Measurements from ENCODE around the gene COQ10A.
A peak's percentile ranks its signal among the peaks of the same experiment; 100 is the strongest.
"Not testable (repeated sequence)": the region's sequence is repeated elsewhere in the genome, so short reads cannot be mapped to it uniquely, and the experiment has no call there.

The COQ10A gene

DNA sequence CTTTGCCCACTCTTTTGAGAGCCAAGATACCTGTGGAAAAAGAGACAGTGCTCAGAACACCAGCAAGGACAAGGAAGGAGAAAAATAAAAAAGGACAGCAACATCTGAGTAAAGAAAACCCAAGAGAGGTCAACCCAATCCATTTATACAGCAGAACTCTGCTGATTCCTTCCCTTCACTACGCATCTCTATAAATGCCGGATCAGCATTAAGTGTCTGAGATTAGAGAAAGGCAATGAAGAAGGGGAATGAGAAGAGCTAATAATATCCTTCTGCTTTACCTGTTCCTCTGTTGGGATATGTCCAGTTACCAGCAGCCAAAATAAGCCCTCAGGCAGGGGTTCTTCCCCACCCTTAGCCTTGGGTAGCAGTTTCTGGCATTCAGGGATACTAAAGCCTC is 15.8 kb downstream of the COQ10A start:
- Mint-ChIP-seq H3K9me3 (no peaks in the 10 kb centered on the region), H3K4me3 (no peak overlapping the region), H3K36me3 (peaks cover 100% of the 10 kb centered on the region), H3K4me1 (no peaks in the 10 kb centered on the region), H3K27ac (peak overlapping the region; percentile 79)
- DNase-seq (ENCODE audit: low spot score in 2 of 2) = no peak
- ATAC-seq = no peak

DNA sequence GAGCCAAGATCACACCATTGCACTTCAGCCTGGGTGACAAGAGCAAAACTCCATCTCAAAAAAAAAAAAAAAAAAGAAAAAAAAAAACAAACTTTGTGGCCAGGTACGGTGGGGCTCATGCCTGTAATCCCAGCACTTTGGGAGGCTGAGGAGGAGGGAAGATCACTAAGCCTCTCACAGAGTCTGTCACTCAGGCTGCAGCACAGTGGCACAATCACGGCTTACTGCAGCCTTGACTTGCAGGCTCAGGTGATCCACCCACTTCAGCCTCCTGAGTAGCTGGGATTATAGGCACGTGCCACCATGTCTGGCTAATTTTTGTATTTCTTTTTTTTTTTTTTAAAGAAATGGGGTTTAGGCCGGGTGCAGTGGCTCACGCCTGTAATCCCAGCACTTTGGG is 17.5 kb downstream of the COQ10A start:
- H3K4me3 Mint-ChIP-seq; H3K9me3 Mint-ChIP-seq; H3K27ac Mint-ChIP-seq; DNase-seq (ENCODE audit: low spot score in 2 of 2); H3K4me1 Mint-ChIP-seq; ATAC-seq: not testable (repeated sequence)
- H3K36me3 Mint-ChIP-seq = peaks cover 99% of the 10 kb centered on the region

DNA sequence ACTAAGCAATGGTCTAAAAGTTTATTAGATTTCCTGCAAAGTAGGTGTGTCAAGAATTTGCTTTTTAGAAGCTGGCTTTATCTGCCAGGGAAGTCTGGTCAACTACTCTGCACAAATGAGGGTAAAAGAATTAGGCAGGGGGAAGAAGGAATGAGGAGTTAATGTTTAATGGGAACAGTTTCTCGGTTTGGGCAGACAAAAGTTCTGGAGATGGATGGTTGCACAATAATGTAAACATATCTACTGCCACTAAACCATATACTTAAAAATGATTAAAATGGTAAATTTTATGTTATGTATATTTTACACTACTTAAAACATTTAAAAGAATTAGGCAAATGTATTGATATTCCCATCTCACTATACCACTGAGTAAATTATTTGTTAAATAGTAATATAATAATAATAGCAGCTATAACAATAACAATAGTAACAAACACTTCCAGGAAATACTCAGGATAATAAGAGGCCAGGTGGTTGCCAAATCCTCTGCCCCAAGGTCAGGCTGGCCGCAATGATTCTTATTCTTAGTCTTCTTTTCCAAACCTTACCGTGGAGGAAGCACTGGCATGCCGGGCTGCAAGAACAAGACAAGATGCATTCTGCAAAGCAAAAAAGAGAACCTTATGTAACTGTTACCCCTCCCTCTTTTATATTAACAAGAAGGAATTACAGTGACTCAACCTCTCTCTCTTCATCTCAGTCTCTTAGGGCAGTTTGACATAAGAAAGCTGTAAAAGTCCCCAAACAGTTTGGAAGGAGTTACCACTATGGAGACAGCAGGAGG is 19.5 kb downstream of the COQ10A start:
- peaks cover 99% of the 10 kb centered on the region for H3K36me3 Mint-ChIP-seq
- H3K4me1 Mint-ChIP-seq = peaks cover 3% of the 10 kb centered on the region
- peak overlapping the region; percentile 67 for H3K27ac Mint-ChIP-seq
- H3K4me3 Mint-ChIP-seq = no peak overlapping the region
- ATAC-seq (no peak), DNase-seq (ENCODE audit: low spot score in 2 of 2) (no peak)
- no peaks in the 10 kb centered on the region for H3K9me3 Mint-ChIP-seq

DNA sequence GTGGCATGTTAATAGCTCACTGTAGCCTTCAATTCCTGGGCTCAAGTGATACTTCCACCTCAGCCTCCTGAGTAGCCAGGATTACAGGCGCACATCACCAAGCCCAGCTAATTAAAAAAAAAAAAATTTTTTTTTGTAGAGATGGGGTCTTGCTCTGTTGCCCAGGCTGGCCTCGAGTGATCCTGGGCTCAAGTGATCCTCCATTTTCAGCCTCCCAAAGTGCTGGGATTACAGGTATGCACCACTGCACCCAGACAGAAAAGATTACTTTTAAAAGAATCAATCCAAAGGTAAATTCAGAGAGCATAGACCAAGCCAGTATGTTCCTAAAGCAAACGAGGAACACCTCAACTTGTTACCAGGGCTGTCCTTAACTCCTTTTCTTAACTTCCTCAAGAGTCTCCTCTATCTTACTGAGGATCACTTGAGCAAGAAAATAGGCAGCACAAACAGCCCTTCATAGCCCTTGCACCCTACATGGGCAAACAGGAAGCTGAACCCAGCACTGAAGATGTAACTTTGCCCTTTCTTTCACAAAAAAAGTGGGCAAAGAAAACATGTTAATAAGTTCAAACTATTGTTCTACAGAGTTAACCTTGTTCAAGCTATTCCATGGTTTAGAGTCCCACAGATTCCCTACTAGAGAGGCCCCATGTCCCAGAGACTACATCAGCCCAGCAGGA is 22.1 kb downstream of the COQ10A start:
- Mint-ChIP-seq H3K36me3 (peaks cover 99% of the 10 kb centered on the region), H3K9me3 (no peaks in the 10 kb centered on the region), H3K27ac (no peak overlapping the region), H3K4me3 (no peak overlapping the region), H3K4me1 (peaks cover 9% of the 10 kb centered on the region)
- no peak for ATAC-seq
- no peak for DNase-seq (ENCODE audit: low spot score in 2 of 2)

DNA sequence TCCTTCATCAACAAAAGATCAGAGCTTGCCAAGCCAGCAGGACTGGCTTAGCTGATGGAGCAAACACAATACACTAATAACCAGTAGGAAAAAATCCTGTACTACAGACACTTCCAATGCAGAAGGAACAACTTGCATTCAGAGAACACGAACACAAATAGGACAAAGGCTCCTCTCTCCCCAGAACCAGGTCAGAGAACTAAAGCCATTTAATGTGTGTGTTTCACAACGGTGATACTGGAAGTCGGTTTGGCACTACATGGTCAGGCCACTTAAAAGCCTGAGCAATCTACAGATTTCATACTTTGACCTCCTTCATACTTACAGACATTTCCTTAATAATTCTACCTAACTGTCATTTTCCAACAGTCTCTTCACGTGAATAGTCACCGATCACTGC is 27.1 kb downstream of the COQ10A start:
- no peak overlapping the region for H3K4me3 Mint-ChIP-seq
- no peak overlapping the region for H3K27ac Mint-ChIP-seq
- DNase-seq (ENCODE audit: low spot score in 2 of 2) (no peak), ATAC-seq (no peak)
- no peaks in the 10 kb centered on the region for H3K9me3 Mint-ChIP-seq
- peaks cover 34% of the 10 kb centered on the region for H3K4me1 Mint-ChIP-seq
- H3K36me3 Mint-ChIP-seq = peaks cover 99% of the 10 kb centered on the region

DNA sequence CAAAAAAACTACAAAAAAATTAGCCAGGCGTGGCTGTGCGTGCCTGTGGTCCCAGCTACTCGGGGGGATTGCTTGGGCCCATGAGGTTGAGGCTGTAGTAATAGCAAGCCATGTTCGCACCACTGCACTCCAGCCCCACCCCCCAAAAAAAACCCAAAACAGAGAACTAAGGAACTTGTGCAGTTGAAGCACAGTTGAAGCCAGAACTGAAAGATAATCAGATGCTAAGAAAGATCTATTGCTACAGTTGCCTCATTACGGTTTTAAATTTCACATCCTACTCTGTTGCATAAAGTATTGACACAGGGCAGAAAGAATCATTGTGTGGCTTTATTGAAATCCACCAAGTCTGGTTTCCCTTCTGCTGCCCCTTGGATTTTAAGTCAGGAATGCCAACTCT is 29.6 kb downstream of the COQ10A start:
- Mint-ChIP-seq H3K4me3 (no peak overlapping the region), H3K4me1 (peaks cover 50% of the 10 kb centered on the region), H3K36me3 (peaks cover 88% of the 10 kb centered on the region), H3K9me3 (no peaks in the 10 kb centered on the region), H3K27ac (peak overlapping the region; percentile 50)
- no peak for DNase-seq (ENCODE audit: low spot score in 2 of 2)
- ATAC-seq = no peak

DNA sequence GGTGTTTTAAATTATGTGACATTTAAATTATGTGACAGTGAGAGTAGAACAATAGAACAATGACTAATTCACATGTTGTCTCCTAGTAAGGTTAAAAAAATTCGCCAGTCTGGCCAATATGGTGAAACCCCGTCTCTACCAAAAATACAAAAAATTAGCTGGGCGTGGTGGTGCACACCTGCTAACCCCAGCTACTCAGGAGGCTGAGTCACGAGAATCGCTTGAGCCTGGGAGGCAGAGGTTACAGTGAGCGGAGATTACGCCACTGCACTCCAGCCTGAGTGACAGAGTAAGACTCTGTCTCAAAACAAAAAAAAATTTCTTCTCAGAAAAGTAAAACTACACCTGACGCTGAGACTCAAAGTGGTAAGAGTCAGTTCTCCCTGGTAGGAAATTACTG is 30.7 kb downstream of the COQ10A start:
- Mint-ChIP-seq H3K4me1 (peaks cover 54% of the 10 kb centered on the region), H3K27ac (peak overlapping the region; percentile 26), H3K9me3 (no peaks in the 10 kb centered on the region), H3K4me3 (peak overlapping the region; percentile 95), H3K36me3 (peaks cover 80% of the 10 kb centered on the region)
- no peak for DNase-seq (ENCODE audit: low spot score in 2 of 2)
- no peak for ATAC-seq

DNA sequence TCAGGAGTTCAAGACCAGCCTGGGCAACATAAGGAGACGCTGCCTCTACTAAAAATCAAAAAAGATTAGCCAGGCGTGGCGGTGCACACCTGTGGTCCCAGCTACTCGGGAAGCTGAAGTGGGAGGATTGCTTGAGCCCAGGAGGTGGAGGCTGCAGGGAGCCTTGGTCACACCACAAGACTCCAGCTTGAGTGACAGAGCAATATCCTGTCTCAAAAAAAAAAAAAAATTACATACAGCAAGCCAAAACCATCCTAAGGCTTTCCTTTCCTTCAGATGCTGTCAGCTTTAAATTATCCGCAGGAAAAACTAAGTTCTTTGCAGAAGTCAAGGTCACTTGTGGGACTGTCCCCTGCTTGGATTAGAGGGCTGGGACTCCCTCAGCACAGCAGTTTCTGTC is 32.1 kb downstream of the COQ10A start:
- Mint-ChIP-seq H3K4me1 (peaks cover 55% of the 10 kb centered on the region), H3K9me3 (no peaks in the 10 kb centered on the region), H3K4me3 (peak overlapping the region; percentile 95), H3K36me3 (peaks cover 77% of the 10 kb centered on the region), H3K27ac (peak overlapping the region; percentile 93)
- no peak for ATAC-seq
- DNase-seq (ENCODE audit: low spot score in 2 of 2) = no peak

DNA sequence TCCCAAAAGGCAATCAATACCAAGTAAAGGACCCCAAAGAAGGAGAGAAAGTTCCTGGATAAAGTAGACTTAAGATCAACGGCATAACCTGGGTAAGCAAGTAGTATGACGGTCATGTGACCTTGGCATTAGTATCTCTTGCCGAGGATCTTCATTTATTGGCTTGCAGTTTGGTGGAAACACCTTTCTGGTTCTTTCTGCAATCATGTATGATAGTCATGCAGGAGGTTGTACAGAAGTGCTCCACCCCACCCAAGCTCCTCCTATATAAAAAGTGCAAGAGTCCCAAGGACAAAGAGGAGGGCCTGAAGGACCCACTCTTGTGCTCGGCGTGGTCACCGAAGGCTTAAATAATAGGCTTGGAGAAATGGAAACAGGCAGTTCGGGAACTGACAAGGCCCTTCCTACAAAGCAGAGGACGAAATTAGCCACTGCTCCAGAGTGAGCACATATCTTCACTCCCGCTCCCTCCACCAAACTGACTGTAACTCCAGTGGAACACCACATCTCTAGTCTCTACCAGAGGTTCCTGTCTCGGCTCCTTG is 32.6 kb downstream of the COQ10A start:
- peaks cover 55% of the 10 kb centered on the region for H3K4me1 Mint-ChIP-seq

DNA sequence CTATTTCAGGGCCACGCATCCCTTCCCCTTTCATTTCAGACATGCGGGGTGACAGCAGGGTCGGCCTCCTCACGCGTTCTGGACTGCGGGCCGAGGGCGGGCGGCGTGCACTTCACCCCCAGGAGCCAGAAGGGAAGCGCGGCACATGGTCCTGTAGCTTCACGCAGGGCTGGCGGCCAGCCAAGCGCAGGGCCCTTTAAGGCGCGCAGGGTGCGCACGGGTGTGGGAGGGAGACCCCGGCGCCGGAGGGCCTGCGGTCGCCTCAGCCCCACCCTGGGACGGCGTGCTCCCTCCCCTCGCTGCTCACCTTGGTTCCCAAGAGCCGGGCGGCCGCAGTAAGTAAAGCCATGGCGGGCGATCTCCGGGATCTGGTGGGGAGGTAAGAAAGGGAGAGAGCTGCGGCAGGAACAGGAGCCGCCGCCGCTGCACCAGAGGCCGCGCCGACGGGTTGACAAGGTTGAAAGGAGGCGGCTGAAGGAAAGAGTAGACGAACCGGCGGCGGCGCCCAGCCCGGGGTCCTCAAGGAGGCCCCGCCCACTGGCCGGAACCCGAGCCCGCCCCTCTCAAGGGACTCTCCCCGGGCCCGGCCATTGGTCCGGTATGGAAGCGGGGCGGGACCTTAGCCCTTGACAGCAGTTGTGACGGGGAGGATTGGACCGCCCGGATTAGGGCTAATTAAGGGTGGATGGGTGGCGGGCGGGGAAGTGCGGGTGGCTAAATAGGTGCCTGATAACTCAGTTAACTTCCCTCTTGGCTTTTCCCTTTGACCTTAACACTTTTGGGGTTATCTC is 33.3 kb downstream of the COQ10A start, which contains the start of gene CS:
Gene CS, minus strand, starts transcription at position 478 of the 791 bp plus-strand sequence. Its CDS starts 129 bp downstream, at position 349.
- Mint-ChIP-seq H3K36me3 (peaks cover 77% of the 10 kb centered on the region), H3K9me3 (no peaks in the 10 kb centered on the region), H3K4me3 (peak within 1 kb of the TSS; percentile 95), H3K4me1 (peaks cover 55% of the 10 kb centered on the region), H3K27ac (peak within 1 kb of the TSS; percentile 93)
- DNase-seq (ENCODE audit: low spot score in 2 of 2) (peak; percentile 90 to 98), ATAC-seq (peak; percentile 97)

More for the DNA sequence above, 32.6 kb downstream of the COQ10A start:
- Mint-ChIP-seq H3K36me3 (peaks cover 77% of the 10 kb centered on the region), H3K4me3 (peak overlapping the region; percentile 95), H3K27ac (peak overlapping the region; percentile 93), H3K9me3 (no peaks in the 10 kb centered on the region)
- DNase-seq (ENCODE audit: low spot score in 2 of 2) (no peak), ATAC-seq (peak; percentile 4)

DNA sequence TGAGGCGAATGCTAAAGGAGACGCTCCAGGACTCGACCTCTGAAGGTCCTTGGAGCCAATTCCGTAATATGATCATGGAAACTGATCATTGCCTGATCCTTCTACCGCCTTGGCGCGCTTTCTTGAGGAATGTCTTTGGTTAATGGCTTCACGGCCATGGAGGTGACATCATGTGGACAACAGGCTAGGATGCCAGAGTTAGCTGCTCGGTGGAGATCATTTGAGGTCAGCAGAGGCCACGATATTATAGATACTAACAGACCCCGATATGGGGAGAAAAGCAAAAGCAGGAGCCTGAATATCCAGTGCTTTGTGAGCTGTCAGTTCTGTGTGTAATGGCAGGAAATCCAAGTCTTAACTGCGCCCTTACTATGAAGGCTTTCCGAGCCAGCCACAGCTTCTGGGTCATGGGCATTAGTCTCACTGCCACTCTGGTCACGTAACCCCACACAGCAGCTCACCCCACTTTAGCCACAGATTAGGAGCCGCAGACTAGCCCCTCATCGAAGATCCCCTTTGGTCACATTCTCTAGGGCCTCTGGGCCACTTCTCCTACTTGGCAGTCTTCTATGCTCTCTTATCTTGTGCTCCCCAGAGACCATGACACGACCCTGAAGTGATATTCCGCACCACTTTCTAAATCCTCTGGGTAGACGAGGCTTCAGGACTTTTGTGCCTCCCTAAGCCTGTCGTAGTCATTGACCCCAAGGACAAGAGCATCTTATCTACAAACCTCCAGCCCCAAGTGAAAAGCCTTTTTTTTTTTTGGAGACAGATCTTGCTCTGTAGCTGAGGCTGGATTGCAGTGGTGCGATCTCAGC is 34.1 kb downstream of the COQ10A start:
- Mint-ChIP-seq H3K4me1 (peaks cover 55% of the 10 kb centered on the region), H3K36me3 (peaks cover 77% of the 10 kb centered on the region), H3K4me3 (peak overlapping the region; percentile 95), H3K9me3 (no peaks in the 10 kb centered on the region), H3K27ac (peak overlapping the region; percentile 93)
- DNase-seq (ENCODE audit: low spot score in 2 of 2) (no peak), ATAC-seq (no peak)

DNA sequence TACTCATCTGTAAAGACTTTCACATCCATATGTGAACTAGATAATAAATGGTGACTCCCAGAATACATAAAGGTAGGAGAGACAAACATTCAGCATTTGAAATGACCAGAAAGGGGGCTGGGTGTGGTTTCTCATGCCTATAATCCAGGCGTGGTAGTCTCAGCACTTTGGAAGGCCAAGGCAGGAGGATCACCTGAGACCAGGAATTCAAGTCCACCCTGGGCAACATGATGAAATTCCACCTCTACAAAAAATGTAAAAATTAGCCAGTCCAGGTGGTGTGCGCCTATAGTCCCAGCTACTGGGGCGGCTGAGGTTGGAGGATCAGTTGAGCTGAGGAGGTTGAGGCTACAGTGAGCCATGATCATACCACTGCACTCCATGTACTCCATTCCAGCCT is 37.5 kb downstream of the COQ10A start:
- H3K4me3 Mint-ChIP-seq = no peak overlapping the region
- H3K36me3 Mint-ChIP-seq = peaks cover 77% of the 10 kb centered on the region
- ATAC-seq (no peak), DNase-seq (ENCODE audit: low spot score in 2 of 2) (no peak)
- H3K9me3 Mint-ChIP-seq = no peaks in the 10 kb centered on the region
- H3K27ac Mint-ChIP-seq = no peak overlapping the region
- H3K4me1 Mint-ChIP-seq = peaks cover 25% of the 10 kb centered on the region

DNA sequence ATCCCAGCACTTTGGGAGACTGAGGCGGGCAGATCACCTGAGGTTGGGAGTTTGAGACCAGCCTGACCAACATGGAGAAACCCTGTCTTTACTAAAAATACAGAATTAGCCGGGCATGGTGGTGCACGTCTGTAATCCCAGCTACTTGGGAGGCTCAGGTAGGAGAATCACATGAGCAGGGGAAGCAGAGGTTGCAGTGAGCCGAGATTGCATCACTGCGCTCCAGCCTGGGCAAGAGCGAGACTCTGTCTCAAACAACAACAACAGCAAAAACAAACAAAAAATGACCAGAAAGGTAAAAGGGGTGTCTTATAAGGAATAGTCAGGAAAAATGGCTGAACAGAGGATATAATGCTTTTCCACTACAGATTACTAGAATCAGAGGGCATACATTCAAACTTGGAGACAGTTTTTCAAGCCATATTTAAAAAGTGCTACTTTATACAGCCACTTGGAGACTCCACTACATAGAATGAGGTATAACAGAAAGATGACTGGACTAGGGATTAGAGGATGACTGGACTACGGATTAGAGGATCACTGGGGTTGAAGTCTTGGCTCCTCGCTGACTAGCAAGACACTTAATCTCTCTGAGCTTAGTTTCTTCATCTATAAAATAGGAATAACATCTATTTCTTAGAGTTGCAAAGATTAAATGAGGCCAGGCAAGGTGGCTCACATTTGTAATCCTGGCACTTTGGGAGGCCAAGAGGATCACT is 38.3 kb downstream of the COQ10A start:
- DNase-seq (ENCODE audit: low spot score in 2 of 2) = no peak
- H3K36me3 Mint-ChIP-seq = peaks cover 79% of the 10 kb centered on the region
- no peak for ATAC-seq
- peaks cover 20% of the 10 kb centered on the region for H3K4me1 Mint-ChIP-seq
- no peaks in the 10 kb centered on the region for H3K9me3 Mint-ChIP-seq
- no peak overlapping the region for H3K4me3 Mint-ChIP-seq
- peak overlapping the region; percentile 16 for H3K27ac Mint-ChIP-seq

Data from stimulated activated effector memory CD8-positive, alpha-beta T cell treated with anti-CD3 and anti-CD28 coated beads, Interleukin-12 subunit alpha, Interleukin-12 subunit beta, amount 100 ng/mL, for 72 hours (primary cell).